Stomach (tissue), 9 donors: ENCODE data around the gene SNX1. TPM values are rescaled to one million over a fixed set of nuclear protein-coding genes. Genes with fewer than 3 reads are reported as not detected.

Source experiments
- DNase-seq, 2 donors: peaks; one replicate each; pipeline versions ENCODE4 v3.0.0 to v3.0.0-alpha.2; 2013 to 2019
- H3K27ac ChIP-seq, 5 donors: fragments of 200-600 bp in 4 of 5; sonication (generic) in 4 of 5; one replicate each; pipeline ENCODE4 v1.5.1; 2013 to 2019; ENCODE audit warnings: mild to moderate bottlenecking in 1 of 5, moderate library complexity in 1 of 5
- H3K27me3 ChIP-seq, 3 donors: fragments of 200-600 bp; sonication (generic); one replicate each; pipeline ENCODE4 v1.5.1; 2017 to 2019; ENCODE audit warnings: mixed run types in 1 of 3
- H3K36me3 ChIP-seq, 4 donors: fragments of 200-600 bp; sonication (generic); 1 replicate in 3 of 4; 2 replicates in 1 of 4; pipeline ENCODE4 v1.5.1; 2016 to 2019
- H3K4me1 ChIP-seq, 4 donors: fragments of 200-600 bp; sonication (generic); one replicate each; pipeline ENCODE4 v1.5.1; 2016 to 2019
- H3K4me3 ChIP-seq, 4 donors: fragments of 200-600 bp; sonication (generic) in 3 of 4; one replicate each; pipeline ENCODE4 v1.5.1; 2016 to 2019; ENCODE audit warnings: mild to moderate bottlenecking in 1 of 4
- H3K9me3 ChIP-seq, 4 donors: fragments of 200-600 bp; sonication (generic); one replicate each; pipeline ENCODE4 v1.5.1; 2016 to 2019
- CTCF ChIP-seq, 7 experiments: fragments of 450-650 bp in 4 of 7; fragments of 200-600 bp in 3 of 7; sonication (generic) in 3 of 7; IDR thresholded peaks; one replicate each; pipeline ENCODE4 v1.5.1; 2016 to 2019; ENCODE audit warnings: antibody characterized with exemption in 7 of 7, control low read depth in 2 of 7, mild to moderate bottlenecking in 1 of 7
- EP300 ChIP-seq: sonication (generic); formaldehyde crosslinking; IDR thresholded peaks from one replicate; pipeline ENCODE4 v1.6.1; 2017; ENCODE audit warnings: antibody characterized with exemption
- POLR2A ChIP-seq, 4 donors: fragments of 450-650 bp; IDR thresholded peaks; one replicate each; pipeline ENCODE4 v1.6.1; 2016; ENCODE audit warnings: antibody characterized with exemption in 4 of 4, control low read depth in 2 of 4, mild to moderate bottlenecking in 1 of 4, moderate library complexity in 1 of 4
- POLR2AphosphoS5 ChIP-seq, 3 donors: sonication (generic); formaldehyde crosslinking; IDR thresholded peaks; one replicate each; pipeline ENCODE4 v1.6.1; 2016; ENCODE audit warnings: antibody characterized with exemption in 3 of 3
- WGBS, 5 donors: extraction: QIAGEN DNeasy Blood & Tissue Kit in 3 of 5; methylation state at CpG; one replicate each; pipeline versions ENCODE4 v1.1.5 to v1.1.7; 2013 to 2018; 5-methylcytosine and 5-hydroxymethylcytosine counted together
- intact Hi-C: fragments of 100-400 bp; cut with DNase I; formaldehyde crosslinking; loops from one replicate; pipeline ENCODE4 v1.15.1; 2023; ENCODE audit warnings: low total_unique reads
- polyA plus RNA-seq, 3 donors: library from polyadenylated mRNA; stranded (reverse); fragments of 200-250 nt; gene quantifications; one replicate each; pipeline ENCODE4 v1.2.3, GENCODE V29; 2013
- total RNA-seq, 5 donors: library from RNA; depleted of rRNA; stranded (reverse); fragments of >200 nt; gene quantifications; one replicate each; pipeline versions ENCODE4 v1.1.0 to v1.2.3, GENCODE V29; 2014 to 2016
- donor health status: healthy with polysubstance abuse.
- donor health status: Bipolar disorder and iron deficiency.
- donor health status: healthy.

SNX1 gene
- total and polyA plus RNA-seq, 8 donors = 38.8 to 119 (median 61.9) TPM

GRCh38 chr15:64166102-64166890 is 70.5 kb downstream of the SNX1 start:
- H3K4me3 ChIP-seq = no peak overlapping the region
- no peak for DNase-seq
- no peaks in the 10 kb centered on the region for H3K27me3 ChIP-seq
- H3K27ac ChIP-seq = no peak overlapping the region
- 92 to 94% (median 93%) methylated on average over 5 of the region's 5 CpGs for WGBS, 5 donors
- intact Hi-C loops = no loop called here
- H3K9me3 ChIP-seq = no peaks in the 10 kb centered on the region
- H3K36me3 ChIP-seq = peaks cover 3 to 20% (median 16%) of the 10 kb centered on the region in 4 donors
- TF ChIP-seq POLR2AphosphoS5 (IDR thresholded peaks at IDR 0.05) (no peak), EP300 (no peak), CTCF (IDR thresholded peaks at IDR 0.05) (no peak), POLR2A (IDR thresholded peaks at IDR 0.05) (no peak)
- peaks cover 15 to 23% (median 17%) of the 10 kb centered on the region in 4 donors for H3K4me1 ChIP-seq

- TF ChIP-seq EP300 = no peak
- TF ChIP-seq CTCF (IDR thresholded peaks at IDR 0.05) = no peak
- TF ChIP-seq POLR2AphosphoS5 (IDR thresholded peaks at IDR 0.05) = no peak
- no peak for TF ChIP-seq POLR2A (IDR thresholded peaks at IDR 0.05)
- intact Hi-C loops = no loop called here
- 60 to 70% (median 68%) methylated on average over 8 of the region's 8 CpGs for WGBS, 5 donors
- Histone ChIP-seq H3K27ac (no peak overlapping the region), H3K4me1 (no peaks in the 10 kb centered on the region), H3K4me3 (no peak overlapping the region), H3K9me3 (no peaks in the 10 kb centered on the region), H3K36me3 (peaks cover 0 to 68% (median 61%) of the 10 kb centered on the region in 4 donors), H3K27me3 (no peaks in the 10 kb centered on the region)
- peak in 1 of 2 donors; percentile 60 for DNase-seq
Observed at GRCh38 chr15:64180235-64180824, 84.5 kb downstream of the SNX1 start.

GRCh38 chr15:64182859-64183370 is 87.1 kb downstream of the SNX1 start:
- WGBS, 5 donors = 68 to 81% (median 70%) methylated on average over 4 of the region's 4 CpGs
- Histone ChIP-seq H3K36me3 (peaks cover 0 to 71% (median 68%) of the 10 kb centered on the region in 4 donors), H3K9me3 (no peaks in the 10 kb centered on the region), H3K4me3 (no peak overlapping the region), H3K27me3 (no peaks in the 10 kb centered on the region), H3K4me1 (no peaks in the 10 kb centered on the region), H3K27ac (no peak overlapping the region)
- no peak for DNase-seq
- intact Hi-C loops = no loop called here
- TF ChIP-seq CTCF (IDR thresholded peaks at IDR 0.05) (no peak), POLR2AphosphoS5 (IDR thresholded peaks at IDR 0.05) (no peak), EP300 (no peak), POLR2A (IDR thresholded peaks at IDR 0.05) (no peak)

- no peak for TF ChIP-seq EP300
- no peak for TF ChIP-seq POLR2AphosphoS5 (IDR thresholded peaks at IDR 0.05)
- no peak for TF ChIP-seq CTCF (IDR thresholded peaks at IDR 0.05)
- no peak for TF ChIP-seq POLR2A (IDR thresholded peaks at IDR 0.05)
- no peaks in the 10 kb centered on the region for H3K9me3 ChIP-seq
- no peak for DNase-seq
- no peak overlapping the region for H3K27ac ChIP-seq
- no peaks in the 10 kb centered on the region for H3K4me1 ChIP-seq
- WGBS, 5 donors = 91 to 96% (median 94%) methylated on average over 9 of the region's 9 CpGs
- intact Hi-C loops = no loop called here
- H3K36me3 ChIP-seq = peaks cover 0 to 63% (median 59%) of the 10 kb centered on the region in 4 donors
- no peak overlapping the region for H3K4me3 ChIP-seq
- no peaks in the 10 kb centered on the region for H3K27me3 ChIP-seq
Observed at GRCh38 chr15:64185146-64185911, 89.5 kb downstream of the SNX1 start.
